GM21825 (cell line): ENCODE data around the gene EEF1B2.
A peak's percentile ranks its signal among the peaks of the same experiment; 100 is the strongest.
"Not testable (repeated sequence)": the region's sequence is repeated elsewhere in the genome, so short reads cannot be mapped to it uniquely, and the experiment has no call there.

Experiments used
- ATAC-seq: cut with Tn5 transposase; IDR thresholded peaks from one replicate; pipeline ENCODE4 v1.9.1; 2021; ENCODE audit warnings: mild to moderate bottlenecking, moderate library complexity; ENCODE audit not compliant: unreplicated experiment

EEF1B2 gene

DNA sequence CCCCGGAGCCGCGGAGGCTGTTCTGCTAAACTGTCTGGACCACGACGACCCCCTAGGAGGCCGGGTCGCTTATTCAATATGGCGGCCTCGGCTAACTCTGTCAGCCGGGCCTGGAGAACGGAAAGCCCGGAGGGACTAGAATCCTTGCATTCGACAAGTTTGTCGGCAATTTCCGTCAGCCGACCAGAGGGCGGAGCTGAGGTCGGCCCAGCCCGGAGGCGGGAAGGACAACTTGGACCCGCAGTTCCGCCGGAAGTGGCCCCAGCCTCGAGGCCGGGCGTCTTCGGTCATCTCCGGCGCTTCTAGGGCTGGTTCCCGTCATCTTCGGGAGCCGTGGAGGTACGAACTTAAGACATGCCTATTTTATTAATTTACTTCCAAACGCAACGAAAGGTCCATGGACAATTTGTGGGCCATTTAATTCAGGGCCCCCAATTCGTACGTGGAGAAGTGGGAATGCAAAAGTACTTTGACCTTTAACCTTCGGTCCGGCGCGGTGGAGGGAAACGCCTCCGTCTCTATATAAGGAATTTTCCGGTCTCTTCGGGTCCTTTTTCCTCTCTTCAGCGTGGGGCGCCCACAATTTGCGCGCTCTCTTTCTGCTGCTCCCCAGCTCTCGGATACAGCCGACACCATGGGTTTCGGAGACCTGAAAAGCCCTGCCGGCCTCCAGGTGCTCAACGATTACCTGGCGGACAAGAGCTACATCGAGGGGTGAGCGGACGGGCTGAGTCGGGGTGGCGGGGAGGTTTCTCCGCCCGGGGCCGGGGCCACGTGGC, at the start of gene EEF1B2, which contains the start of gene NDUFS1:
Gene EEF1B2 (plus strand): TSS at position 550 of the 779 bp plus-strand sequence. CDS start 85 bp downstream, at position 635.
Gene NDUFS1 (minus strand): TSS at position 99 of the 779 bp plus-strand sequence. CDS start 5,766 bp downstream, outside the sequence.
- ATAC-seq, result peak; percentile 91

GRCh38 chr2:206112108-206112507, 47.6 kb upstream of the EEF1B2 start:
- no peak for ATAC-seq

GRCh38 chr2:206112846-206113547, 46.7 kb upstream of the EEF1B2 start:
- ATAC-seq, result no peak

DNA sequence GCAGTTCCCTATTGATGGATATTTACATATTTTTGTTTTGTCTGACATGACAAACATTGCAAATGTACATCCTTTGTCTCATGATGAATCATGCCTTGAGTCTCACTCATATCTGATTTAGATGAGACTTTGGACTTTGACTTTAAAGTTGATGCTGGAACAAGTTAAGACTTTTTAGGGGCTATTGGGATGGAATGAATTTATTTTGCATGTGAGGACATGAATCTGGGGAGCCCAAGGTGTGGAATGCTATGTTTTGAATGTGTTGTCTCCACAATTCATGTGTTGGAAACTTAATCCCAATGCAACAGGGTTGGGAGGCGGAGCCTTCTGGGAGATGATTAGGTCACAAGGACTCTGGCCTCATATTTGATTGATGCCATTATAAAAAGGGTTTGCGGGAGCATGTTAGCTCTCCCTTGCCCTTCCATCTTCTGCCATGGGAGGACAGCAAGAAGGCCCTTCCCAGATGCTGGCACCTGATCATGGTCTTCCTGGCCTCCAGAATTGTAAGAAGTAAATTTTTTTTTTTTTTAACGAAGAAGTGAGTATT, 44.6 kb upstream of the EEF1B2 start:
- ATAC-seq, result no peak

DNA sequence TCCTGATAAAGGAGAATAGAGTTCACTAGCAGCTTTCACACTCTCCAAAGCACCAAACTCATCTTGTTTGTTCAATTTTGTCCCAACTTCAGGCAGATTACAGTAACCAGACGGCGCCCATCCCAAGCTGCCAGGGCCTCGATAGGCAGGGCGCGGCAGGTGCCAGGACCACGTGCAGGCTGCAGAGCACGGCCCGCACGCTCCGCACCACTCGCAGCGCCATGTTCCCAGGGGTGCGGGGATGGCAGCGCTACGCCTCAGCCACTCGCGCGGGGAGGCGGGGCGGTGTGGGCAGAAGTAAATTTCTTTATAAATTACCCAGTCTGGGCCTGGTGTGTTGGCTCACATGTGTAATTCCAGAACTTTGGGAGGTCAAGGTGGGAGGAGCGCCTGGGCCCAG, 43.4 kb upstream of the EEF1B2 start:
- ATAC-seq, result no peak

DNA sequence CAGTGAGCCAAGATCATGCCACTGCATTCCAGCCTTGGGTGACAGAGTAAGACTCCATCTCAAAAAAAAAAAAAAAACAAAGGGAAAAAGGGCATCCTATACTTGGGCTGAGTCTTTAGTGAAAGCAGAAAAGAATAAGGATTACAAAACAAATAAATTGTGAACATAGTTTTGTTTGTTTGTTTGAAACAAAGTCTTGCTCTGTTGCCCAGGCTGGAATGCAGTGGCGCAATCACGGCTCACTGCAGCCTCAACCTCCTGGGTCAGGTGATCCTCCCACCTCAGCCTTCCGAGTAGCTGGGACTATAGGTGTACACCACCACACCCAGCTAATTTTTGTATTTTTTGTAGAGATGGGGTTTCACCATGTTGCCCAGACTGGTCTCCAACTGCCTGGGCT, 37.1 kb upstream of the EEF1B2 start:
- ATAC-seq, result not testable (repeated sequence)

- no peak for ATAC-seq
Observed at GRCh38 chr2:206125901-206126300, 33.8 kb upstream of the EEF1B2 start.

- no peak for ATAC-seq
Observed at GRCh38 chr2:206127656-206128055, 32.0 kb upstream of the EEF1B2 start.

- no peak for ATAC-seq
Observed at GRCh38 chr2:206143451-206143850, 16.2 kb upstream of the EEF1B2 start.

GRCh38 chr2:206144383-206144782, 15.3 kb upstream of the EEF1B2 start:
- ATAC-seq, result no peak

DNA sequence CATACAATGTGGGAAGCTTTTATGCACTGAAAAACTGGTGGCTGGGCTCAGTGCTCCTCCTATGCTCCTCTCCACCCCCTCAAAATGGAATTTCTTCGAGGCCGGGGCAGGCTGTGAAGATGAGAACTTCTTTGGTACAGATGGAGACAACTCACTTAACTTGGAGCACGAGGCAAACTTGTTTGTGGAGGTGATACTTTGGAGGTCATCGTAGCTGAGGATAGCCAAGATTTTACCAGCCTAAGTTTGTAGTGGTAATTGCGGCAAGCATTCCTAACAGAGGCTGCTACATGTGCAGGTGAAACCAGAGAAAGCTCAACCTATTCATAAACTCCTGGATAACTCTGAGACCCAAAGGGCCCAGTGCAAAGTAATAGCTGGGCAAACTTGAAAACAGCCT, 14.0 kb upstream of the EEF1B2 start:
- no peak for ATAC-seq

DNA sequence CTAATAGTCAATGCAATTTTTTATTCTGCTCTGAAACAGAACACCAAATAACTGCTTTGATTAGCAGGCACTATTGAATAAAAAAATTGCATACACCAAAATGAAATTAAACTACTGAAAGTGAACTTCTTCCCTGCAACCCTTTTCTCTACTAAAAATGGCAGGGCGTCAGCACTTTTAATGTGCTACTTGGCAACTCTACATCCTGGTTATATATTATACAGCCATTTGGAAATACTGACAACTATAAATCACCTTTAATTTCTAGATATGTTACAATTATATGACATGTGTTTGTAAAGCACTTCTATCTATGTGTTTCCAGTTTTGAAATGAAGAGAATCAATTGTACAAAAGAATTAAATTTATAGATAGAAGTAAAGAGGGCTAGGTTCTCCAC, 10.4 kb upstream of the EEF1B2 start:
- ATAC-seq, result no peak

DNA sequence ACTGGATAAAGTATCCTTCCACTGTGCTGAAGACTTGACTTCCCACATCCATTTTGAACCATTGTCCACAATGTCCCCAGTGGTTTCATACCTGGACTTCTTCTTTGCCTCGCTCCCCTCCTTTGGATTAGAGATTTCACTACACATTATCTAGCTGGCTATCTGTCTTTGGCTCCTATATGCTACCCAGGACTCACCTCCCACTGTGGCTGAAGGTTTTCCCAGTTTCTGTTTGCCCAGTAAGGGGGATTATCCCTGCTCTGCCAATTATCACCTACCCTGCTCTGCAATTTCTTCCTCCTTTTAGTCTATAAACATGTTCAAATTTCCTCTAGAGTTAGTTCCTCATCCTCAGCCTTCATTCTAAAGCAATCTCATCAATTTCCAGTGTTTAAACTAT, 9.5 kb upstream of the EEF1B2 start:
- ATAC-seq, result no peak

- no peak for ATAC-seq
Observed at GRCh38 chr2:206150631-206151030, 9.1 kb upstream of the EEF1B2 start.

GRCh38 chr2:206154197-206154596, 5.5 kb upstream of the EEF1B2 start:
- no peak for ATAC-seq

GRCh38 chr2:206157014-206157413, 2.7 kb upstream of the EEF1B2 start:
- ATAC-seq, result not testable (repeated sequence)

- ATAC-seq, result peak; percentile 9
Observed at GRCh38 chr2:206158563-206159345, 941 bp upstream of the EEF1B2 start.

GRCh38 chr2:206160125-206160806, 571 bp downstream of the EEF1B2 start:
- peak; percentile 46 for ATAC-seq

DNA sequence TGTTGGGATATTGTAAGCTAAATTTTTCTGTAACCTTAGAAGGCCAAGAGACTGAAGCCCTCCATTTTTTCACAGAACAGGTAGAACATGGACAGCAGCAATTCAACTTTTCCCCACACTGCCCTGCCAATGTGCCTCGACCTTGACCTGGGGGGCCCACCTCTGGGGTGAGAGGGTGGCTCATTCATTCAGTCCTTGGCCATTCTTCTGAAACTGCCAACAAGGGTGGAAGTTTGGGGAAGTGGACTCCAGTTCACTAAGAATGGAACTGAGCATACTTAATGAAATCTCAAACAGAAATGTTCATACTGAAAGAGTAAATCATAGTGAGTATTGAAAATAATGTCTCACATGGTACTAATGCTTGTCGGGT, 1.1 kb downstream of the EEF1B2 start:
- no peak for ATAC-seq

GRCh38 chr2:206162401-206162800, 2.7 kb downstream of the EEF1B2 start:
- not testable (repeated sequence) for ATAC-seq
